PFSK-1 (cell line): ENCODE results near the gene OTUD4.

Source experiments
- POLR2AphosphoS5 ChIP-seq: IDR thresholded peaks from 2 replicates; pipeline ENCODE4 v1.6.1; 2012; ENCODE audit warnings: low read depth, mild to moderate bottlenecking, control low read depth, low read length, moderate library complexity
- SIN3A ChIP-seq: IDR thresholded peaks from 2 replicates; pipeline ENCODE4 v1.6.1; 2012; ENCODE audit warnings: mild to moderate bottlenecking, low read length, moderate library complexity, borderline replicate concordance; ENCODE audit not compliant: insufficient read depth
- TF ChIP-seq, protein P1 (sequence below), 2 experiments: IDR thresholded peaks; 2 replicates each; pipeline versions ENCODE4 v1.6.1 to v1.8.0; 2011 to 2012; ENCODE audit warnings: low read depth in 2 of 2, low read length in 2 of 2, control low read depth in 1 of 2, inconsistent platforms in 1 of 2, mild to moderate bottlenecking in 1 of 2, moderate library complexity in 1 of 2; ENCODE audit not compliant: insufficient read depth in 1 of 2

DNA sequence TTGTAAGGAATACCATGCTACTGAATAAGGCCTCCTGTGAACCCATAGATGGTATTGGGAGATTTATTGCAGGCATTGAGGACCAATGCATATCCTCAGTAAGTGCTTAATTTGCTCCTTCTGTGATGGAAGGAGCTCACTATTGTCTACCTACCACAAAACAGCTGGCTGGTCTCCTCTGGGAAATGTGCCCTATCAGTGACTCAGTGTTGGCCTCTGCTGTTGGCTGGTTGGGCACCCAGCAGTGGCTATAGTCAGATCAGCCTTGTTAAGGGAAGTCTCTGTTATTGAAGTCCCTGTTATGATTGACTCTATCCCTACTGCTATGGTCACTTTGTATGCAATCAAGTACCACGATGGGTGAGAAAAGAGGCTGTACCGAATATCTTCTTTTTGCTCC lies 27.5 kb upstream of the OTUD4 start:
- no peak for TF ChIP-seq POLR2AphosphoS5
- TF ChIP-seq, protein P1, sequence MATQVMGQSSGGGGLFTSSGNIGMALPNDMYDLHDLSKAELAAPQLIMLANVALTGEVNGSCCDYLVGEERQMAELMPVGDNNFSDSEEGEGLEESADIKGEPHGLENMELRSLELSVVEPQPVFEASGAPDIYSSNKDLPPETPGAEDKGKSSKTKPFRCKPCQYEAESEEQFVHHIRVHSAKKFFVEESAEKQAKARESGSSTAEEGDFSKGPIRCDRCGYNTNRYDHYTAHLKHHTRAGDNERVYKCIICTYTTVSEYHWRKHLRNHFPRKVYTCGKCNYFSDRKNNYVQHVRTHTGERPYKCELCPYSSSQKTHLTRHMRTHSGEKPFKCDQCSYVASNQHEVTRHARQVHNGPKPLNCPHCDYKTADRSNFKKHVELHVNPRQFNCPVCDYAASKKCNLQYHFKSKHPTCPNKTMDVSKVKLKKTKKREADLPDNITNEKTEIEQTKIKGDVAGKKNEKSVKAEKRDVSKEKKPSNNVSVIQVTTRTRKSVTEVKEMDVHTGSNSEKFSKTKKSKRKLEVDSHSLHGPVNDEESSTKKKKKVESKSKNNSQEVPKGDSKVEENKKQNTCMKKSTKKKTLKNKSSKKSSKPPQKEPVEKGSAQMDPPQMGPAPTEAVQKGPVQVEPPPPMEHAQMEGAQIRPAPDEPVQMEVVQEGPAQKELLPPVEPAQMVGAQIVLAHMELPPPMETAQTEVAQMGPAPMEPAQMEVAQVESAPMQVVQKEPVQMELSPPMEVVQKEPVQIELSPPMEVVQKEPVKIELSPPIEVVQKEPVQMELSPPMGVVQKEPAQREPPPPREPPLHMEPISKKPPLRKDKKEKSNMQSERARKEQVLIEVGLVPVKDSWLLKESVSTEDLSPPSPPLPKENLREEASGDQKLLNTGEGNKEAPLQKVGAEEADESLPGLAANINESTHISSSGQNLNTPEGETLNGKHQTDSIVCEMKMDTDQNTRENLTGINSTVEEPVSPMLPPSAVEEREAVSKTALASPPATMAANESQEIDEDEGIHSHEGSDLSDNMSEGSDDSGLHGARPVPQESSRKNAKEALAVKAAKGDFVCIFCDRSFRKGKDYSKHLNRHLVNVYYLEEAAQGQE (IDR thresholded peaks at IDR 0.05; ENCODE audit: insufficient read depth in 1 of 2, low read depth in 2 of 2, low read length in 2 of 2): no peak
- TF ChIP-seq SIN3A: no peak
